Effector memory CD4-positive, alpha-beta T cell (primary cell): ENCODE data around the gene GOLGA5.
"Not testable (repeated sequence)": the region's sequence is repeated elsewhere in the genome, so short reads cannot be mapped to it uniquely, and the experiment has no call there.

Experiments
- DNase-seq, 3 donors: peaks; one replicate each; pipeline ENCODE4 v3.0.0-alpha.2; 2020
- H3K27ac ChIP-seq: 2 replicates; pipeline ENCODE4 v1.7.0; 2013; ENCODE audit warnings: mild to moderate bottlenecking, low read length, moderate library complexity; ENCODE audit not compliant: insufficient read depth, poor library complexity, severe bottlenecking
- H3K27me3 ChIP-seq: replicated peaks from 2 replicates; pipeline ENCODE4 v1.7.0; 2013; ENCODE audit warnings: mild to moderate bottlenecking, low read length; ENCODE audit not compliant: insufficient read depth, control insufficient read depth, poor library complexity, severe bottlenecking
- H3K36me3 ChIP-seq: 2 replicates; pipeline ENCODE4 v1.7.0; 2013; ENCODE audit warnings: mild to moderate bottlenecking, low read length, moderate library complexity; ENCODE audit not compliant: control insufficient read depth, insufficient read depth
- H3K4me1 ChIP-seq: 2 replicates; pipeline ENCODE4 v1.7.0; 2013; ENCODE audit warnings: low read length, mild to moderate bottlenecking; ENCODE audit not compliant: control insufficient read depth, insufficient read depth, poor library complexity, severe bottlenecking
- H3K4me3 ChIP-seq: 2 replicates; pipeline ENCODE4 v1.7.0; 2013; ENCODE audit warnings: low read length, low read depth, mild to moderate bottlenecking; ENCODE audit not compliant: insufficient read depth, poor library complexity, severe bottlenecking
- H3K9me3 ChIP-seq: 2 replicates; pipeline ENCODE4 v1.7.0; 2013; ENCODE audit warnings: mild to moderate bottlenecking, low read length, moderate library complexity; ENCODE audit not compliant: control insufficient read depth

GOLGA5 gene

DNA sequence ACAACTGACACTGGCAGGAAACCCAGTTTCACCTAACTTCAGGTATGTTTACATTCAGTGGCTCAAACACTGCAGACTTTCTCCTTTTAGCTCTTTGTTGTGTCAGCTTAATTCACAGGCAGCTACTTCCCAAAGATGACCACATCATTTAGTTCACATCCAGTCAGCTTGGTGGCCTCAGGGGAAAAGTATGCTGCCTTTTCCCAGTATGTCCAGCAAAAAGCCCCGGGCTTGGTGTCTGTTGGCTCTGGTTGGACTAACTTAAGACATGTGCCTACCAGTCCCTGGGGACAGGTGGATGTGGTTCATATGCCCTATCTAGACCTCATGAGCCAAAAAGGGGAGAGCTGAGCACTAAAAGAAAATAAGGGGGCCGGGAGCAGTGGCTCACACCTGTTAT, 56.4 kb downstream of the GOLGA5 start:
- no peak overlapping the region for H3K4me3 ChIP-seq
- no peaks in the 10 kb centered on the region for H3K36me3 ChIP-seq
- H3K4me1 ChIP-seq, result peaks cover 4% of the 10 kb centered on the region
- no peak for DNase-seq
- H3K27me3 ChIP-seq, result no peaks in the 10 kb centered on the region
- no peaks in the 10 kb centered on the region for H3K9me3 ChIP-seq
- no peak overlapping the region for H3K27ac ChIP-seq

DNA sequence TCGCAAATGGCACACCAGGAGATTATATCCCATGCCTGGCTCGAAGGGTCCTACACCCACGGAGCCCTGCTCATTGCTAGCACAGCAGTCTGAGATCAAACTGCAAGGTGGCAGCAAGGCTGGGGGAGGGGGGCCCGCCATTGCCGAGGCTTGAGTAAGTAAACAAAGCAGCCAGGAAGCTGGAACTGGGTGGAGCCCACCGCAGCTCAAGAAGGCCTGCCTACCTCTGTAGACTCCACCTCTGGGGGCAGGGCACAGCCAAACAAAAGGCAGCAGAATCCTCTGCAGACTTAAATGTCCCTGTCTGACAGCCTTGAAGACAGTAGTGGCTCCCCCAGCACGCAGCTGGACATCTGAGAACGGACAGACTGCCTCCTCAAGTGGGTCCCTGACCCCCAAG, 59.0 kb downstream of the GOLGA5 start:
- H3K4me3 ChIP-seq, H3K4me1 ChIP-seq, H3K36me3 ChIP-seq, H3K9me3 ChIP-seq, H3K27ac ChIP-seq, H3K27me3 ChIP-seq: not testable (repeated sequence)
- peak in 1 of 3 donors; percentile 2 for DNase-seq

- no peaks in the 10 kb centered on the region for H3K4me1 ChIP-seq
- H3K4me3 ChIP-seq, result no peak overlapping the region
- no peak overlapping the region for H3K27ac ChIP-seq
- no peaks in the 10 kb centered on the region for H3K27me3 ChIP-seq
- no peaks in the 10 kb centered on the region for H3K36me3 ChIP-seq
- no peaks in the 10 kb centered on the region for H3K9me3 ChIP-seq
- no peak for DNase-seq
Measured at GRCh38 chr14:92860049-92860840, 66.1 kb downstream of the GOLGA5 start.

DNA sequence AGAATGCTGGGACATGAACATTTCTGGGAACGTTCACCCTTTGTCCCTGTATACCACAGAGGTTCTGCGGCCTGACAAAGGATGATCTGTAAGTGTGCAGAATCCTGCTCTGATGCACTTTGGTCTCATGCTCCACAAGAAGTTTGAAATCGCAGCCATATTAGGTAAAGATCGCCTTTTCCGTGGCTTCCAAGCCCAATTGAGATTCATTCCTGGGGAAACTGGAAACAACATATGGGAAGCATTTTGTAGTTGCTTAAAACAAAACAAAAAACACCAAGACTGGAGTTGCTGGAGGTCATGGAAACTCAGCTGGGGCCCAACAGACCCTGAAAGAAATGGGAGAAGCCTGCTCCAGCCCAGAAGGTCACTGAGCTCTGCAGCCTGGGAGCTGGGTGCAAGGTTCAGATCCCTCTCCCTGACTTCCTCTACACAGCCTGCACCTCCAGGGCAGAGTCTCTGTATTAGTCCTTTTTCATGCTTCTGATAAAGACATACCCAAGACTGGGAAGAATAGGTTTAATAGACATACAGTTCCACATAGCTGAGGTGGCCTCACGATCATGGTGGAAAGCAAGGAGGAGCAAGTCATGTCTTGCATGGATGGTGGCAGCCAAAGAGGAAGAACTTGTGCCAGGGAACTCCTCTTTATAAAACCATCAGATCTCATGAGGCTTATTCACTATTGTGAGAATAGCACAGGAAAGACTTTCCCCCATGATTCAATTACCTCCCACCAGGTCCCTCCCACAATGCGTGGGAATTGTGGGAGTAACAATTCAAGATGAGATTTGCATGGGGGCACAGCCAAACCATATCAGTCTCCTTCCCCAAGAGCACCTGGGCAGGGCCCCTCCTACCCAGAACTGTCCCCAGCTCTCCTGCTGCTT, 68.0 kb downstream of the GOLGA5 start:
- Histone ChIP-seq H3K4me3 (no peak overlapping the region), H3K27ac (no peak overlapping the region), H3K4me1 (no peaks in the 10 kb centered on the region), H3K27me3 (no peaks in the 10 kb centered on the region), H3K9me3 (no peaks in the 10 kb centered on the region), H3K36me3 (no peaks in the 10 kb centered on the region)
- DNase-seq, result no peak

- no peaks in the 10 kb centered on the region for H3K9me3 ChIP-seq
- H3K4me1 ChIP-seq, result no peaks in the 10 kb centered on the region
- no peak for DNase-seq
- H3K27ac ChIP-seq, result no peak overlapping the region
- H3K36me3 ChIP-seq, result no peaks in the 10 kb centered on the region
- H3K27me3 ChIP-seq, result no peaks in the 10 kb centered on the region
- H3K4me3 ChIP-seq, result no peak overlapping the region
Measured at GRCh38 chr14:92863286-92864080, 69.4 kb downstream of the GOLGA5 start.

DNA sequence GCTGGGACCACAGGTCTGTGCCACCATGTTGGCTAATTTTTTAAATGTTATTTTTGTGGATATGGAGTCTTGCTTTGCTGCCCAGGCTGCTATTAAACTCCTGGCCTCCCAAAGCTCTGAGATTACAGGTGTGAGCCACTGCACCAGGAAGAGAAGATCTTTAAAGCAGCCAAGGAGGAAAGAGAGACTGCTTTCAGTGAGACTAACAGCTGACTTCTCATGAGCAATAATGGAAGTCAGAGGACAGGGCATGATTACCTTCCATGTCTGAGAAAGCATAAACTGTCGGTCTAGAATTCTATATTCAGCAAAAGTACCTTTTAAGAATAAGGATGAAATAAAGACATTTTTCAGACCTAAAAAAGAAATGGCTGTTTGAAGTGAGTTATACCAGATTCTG, 71.6 kb downstream of the GOLGA5 start:
- DNase-seq, result no peak
- Histone ChIP-seq H3K36me3 (no peaks in the 10 kb centered on the region), H3K4me3 (no peak overlapping the region), H3K27me3 (no peaks in the 10 kb centered on the region), H3K9me3 (no peaks in the 10 kb centered on the region), H3K4me1 (no peaks in the 10 kb centered on the region), H3K27ac (no peak overlapping the region)

- Histone ChIP-seq H3K4me3 (no peak overlapping the region), H3K4me1 (no peaks in the 10 kb centered on the region), H3K27ac (no peak overlapping the region), H3K36me3 (no peaks in the 10 kb centered on the region), H3K27me3 (no peaks in the 10 kb centered on the region), H3K9me3 (no peaks in the 10 kb centered on the region)
- DNase-seq, result no peak
Measured at GRCh38 chr14:92866181-92866752, 72.2 kb downstream of the GOLGA5 start.

DNA sequence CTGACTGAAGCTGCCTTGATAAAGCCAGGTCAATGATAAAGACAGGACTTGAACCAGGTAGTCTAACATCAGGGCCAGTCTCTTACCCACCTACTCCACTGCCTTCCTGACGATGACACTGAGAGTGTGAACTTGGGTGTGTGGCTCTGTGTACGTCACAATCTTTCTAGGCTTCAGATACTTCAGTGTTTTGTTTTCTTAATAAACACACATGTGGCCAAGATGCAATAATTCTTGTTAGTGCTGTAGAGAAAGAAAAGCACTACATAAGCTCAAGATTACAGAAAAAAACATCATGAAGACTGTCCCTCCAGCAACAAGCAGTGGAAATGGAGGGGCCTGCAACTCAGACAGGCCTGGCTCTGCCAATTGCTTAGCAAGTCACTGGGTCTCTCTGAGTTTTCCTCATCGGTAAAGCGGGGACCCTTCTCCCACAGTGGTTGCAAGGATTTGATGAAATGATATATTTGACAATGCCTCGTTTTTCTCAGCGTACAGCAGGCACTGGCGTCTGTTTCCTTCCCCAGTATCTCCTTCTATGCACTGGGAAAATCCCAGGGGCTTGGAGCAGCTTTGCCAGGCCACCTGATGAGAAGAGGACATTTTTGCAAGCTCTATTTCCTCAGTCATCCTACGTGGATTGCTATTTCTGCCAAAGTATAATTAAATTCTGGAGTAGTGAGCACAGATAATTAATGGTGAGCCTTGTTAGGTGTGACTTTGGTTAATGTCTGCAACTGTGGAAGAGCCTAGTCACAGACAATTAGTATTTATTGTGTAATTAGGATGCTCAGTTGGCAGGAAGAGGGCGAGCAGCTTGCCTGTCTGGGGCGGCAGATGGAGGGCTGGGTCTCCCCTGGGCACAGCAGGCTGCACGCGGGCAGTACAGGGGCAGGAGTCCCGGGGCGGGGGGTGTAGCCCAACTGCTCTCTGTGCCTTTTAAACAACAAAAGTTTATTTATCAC, 73.1 kb downstream of the GOLGA5 start:
- no peak overlapping the region for H3K4me3 ChIP-seq
- no peaks in the 10 kb centered on the region for H3K4me1 ChIP-seq
- H3K27ac ChIP-seq, result no peak overlapping the region
- DNase-seq, result no peak
- H3K27me3 ChIP-seq, result no peaks in the 10 kb centered on the region
- H3K9me3 ChIP-seq, result no peaks in the 10 kb centered on the region
- no peaks in the 10 kb centered on the region for H3K36me3 ChIP-seq
